Activated CD4-positive, alpha-beta memory T cell treated with anti-CD3 and anti-CD28 coated beads, Interleukin-2, amount 10 ng/mL, durations not matched to agents 7 days and 5 days (primary cell): Measurements from ENCODE around the gene IL15. TPM values are rescaled to one million over a fixed set of nuclear protein-coding genes. Genes with fewer than 3 reads are reported as not detected.
"Not testable (repeated sequence)": the region's sequence is repeated elsewhere in the genome, so short reads cannot be mapped to it uniquely, and the experiment has no call there.

Experiments
- CTCF ChIA-PET: fragments of 350-600 bp; sonication (Branson Sonifier 250); formaldehyde crosslinking; loops from one replicate; lab custom pipeline; 2021; ENCODE audit warnings: antibody characterized with exemption, inconsistent platforms; lab: Charles Lee
- POLR2A ChIA-PET: fragments of 350-600 bp; sonication (Branson Sonifier 250); formaldehyde crosslinking; loops from one replicate; lab custom pipeline; 2021; ENCODE audit warnings: antibody characterized with exemption; lab: Charles Lee
- DNase-seq: peaks from one replicate; pipeline ENCODE4 v3.0.0-alpha.2; 2020
- H3K27ac Mint-ChIP-seq: one replicate; pipeline ENCODE4 v1.8.0; 2021; ENCODE audit warnings: mild to moderate bottlenecking, mixed read lengths
- H3K27me3 Mint-ChIP-seq: one replicate; pipeline ENCODE4 v1.8.0; 2021; ENCODE audit warnings: mixed read lengths
- H3K36me3 Mint-ChIP-seq: one replicate; pipeline ENCODE4 v1.8.0; 2021; ENCODE audit warnings: low read depth, mixed read lengths
- H3K4me1 Mint-ChIP-seq: one replicate; pipeline ENCODE4 v1.8.0; 2021; ENCODE audit warnings: mixed read lengths
- H3K4me3 Mint-ChIP-seq: one replicate; pipeline ENCODE4 v1.8.0; 2021; ENCODE audit warnings: mild to moderate bottlenecking, mixed read lengths
- H3K9me3 Mint-ChIP-seq: one replicate; pipeline ENCODE4 v1.8.0; 2021; ENCODE audit warnings: mixed read lengths
- total RNA-seq, 2 experiments: library from RNA; stranded (reverse); gene quantifications; one replicate each; pipeline ENCODE4 v1.2.3, GENCODE V29; 2021

Gene IL15
- total RNA-seq, 2 experiments from 2014 or later = 3.9 to 4.0 TPM

DNA sequence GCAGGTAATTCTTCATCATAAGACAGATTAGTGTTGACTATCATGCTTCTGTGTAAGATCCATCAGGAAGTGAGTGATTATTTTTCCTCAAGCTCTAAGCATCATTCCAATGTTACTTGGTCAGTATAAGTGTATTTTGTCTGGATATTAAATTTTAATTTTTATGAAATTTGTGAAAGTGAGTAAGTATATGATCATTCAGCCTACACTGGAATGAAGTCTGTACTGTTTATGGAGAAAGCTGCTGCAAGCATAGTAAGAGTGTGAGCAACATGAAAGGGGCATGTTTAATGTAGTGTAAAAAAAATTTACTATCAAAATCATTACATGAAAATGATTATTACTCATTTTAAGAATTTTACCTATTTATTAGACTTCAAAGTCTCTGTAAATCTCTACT, 84.8 kb downstream of the IL15 start:
- CTCF ChIA-PET = no interaction called here
- Mint-ChIP-seq H3K27ac (no peak overlapping the region), H3K27me3 (no peaks in the 10 kb centered on the region), H3K4me3 (no peak overlapping the region), H3K4me1 (no peaks in the 10 kb centered on the region), H3K9me3 (peaks cover 2% of the 10 kb centered on the region), H3K36me3 (no peaks in the 10 kb centered on the region)
- POLR2A ChIA-PET = no interaction called here
- no peak for DNase-seq

DNA sequence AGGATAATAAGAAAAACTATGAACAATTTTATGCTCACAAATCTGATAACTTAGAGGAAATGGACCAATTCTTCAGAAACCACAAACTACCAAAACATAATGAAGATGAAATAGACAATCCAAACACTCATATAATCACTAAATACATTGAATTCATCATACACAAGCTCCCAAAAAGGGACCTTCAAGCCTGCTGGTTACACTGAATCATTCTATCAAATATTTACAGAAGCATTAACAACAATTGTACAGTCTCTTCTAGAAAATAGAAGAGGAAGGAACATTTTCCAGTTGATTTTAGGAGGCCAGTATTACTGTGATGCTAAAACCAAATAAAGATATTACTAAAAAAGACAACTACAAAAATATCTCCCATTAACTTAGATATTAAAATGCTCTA, 88.3 kb downstream of the IL15 start:
- no peak for DNase-seq
- Mint-ChIP-seq H3K9me3 (no peaks in the 10 kb centered on the region), H3K4me1 (no peaks in the 10 kb centered on the region), H3K4me3 (no peak overlapping the region), H3K27me3 (no peaks in the 10 kb centered on the region), H3K27ac (no peak overlapping the region), H3K36me3 (no peaks in the 10 kb centered on the region)
- ChIA-PET CTCF (no interaction called here), POLR2A (no interaction called here)

DNA sequence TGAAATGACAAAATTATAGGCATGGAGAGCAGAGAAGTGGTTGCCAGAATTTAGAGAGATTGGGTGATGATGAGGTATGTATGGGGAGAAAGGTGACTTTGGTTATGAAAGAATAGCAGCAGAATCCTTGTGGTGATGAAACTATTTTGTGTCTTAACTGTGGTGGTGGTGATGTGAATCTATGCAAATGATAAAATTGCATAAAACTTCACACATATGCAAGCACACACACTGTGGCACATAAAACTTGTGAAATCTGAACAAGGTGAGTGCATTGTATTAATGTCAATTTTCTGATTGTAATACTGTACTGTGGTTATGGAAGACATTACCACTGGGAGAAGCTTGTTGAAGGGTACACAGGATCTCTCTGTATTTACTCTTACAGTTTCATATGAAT, 91.0 kb downstream of the IL15 start:
- no peak overlapping the region for H3K4me3 Mint-ChIP-seq
- H3K4me1 Mint-ChIP-seq = no peaks in the 10 kb centered on the region
- DNase-seq = no peak
- H3K36me3 Mint-ChIP-seq = no peaks in the 10 kb centered on the region
- H3K27me3 Mint-ChIP-seq = no peaks in the 10 kb centered on the region
- ChIA-PET CTCF (no interaction called here), POLR2A (no interaction called here)
- H3K9me3 Mint-ChIP-seq = no peaks in the 10 kb centered on the region
- no peak overlapping the region for H3K27ac Mint-ChIP-seq

DNA sequence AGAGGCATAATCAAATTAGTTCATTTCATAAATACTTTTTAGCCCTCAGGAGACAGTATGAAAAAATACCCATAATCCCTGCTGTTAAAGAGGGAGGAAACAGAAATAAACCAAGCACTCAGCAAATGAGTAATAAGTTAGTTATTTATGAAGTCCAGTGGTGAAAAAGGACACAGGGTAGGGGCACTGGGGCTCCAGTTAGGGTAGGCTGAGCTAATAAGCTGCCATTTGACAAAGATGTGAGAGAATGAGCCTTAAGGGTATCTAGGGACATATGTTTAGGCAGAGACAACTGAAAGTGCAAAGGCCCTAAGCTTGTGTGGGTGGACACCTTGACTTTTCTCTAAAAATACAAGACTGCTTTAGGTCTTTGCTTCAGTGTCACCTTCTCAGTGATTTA, 94.4 kb downstream of the IL15 start:
- no peaks in the 10 kb centered on the region for H3K36me3 Mint-ChIP-seq
- H3K4me3 Mint-ChIP-seq = no peak overlapping the region
- H3K9me3 Mint-ChIP-seq = peaks cover 2% of the 10 kb centered on the region
- H3K4me1 Mint-ChIP-seq = no peaks in the 10 kb centered on the region
- no peaks in the 10 kb centered on the region for H3K27me3 Mint-ChIP-seq
- no peak for DNase-seq
- POLR2A ChIA-PET = no interaction called here
- CTCF ChIA-PET = no interaction called here
- no peak overlapping the region for H3K27ac Mint-ChIP-seq

DNA sequence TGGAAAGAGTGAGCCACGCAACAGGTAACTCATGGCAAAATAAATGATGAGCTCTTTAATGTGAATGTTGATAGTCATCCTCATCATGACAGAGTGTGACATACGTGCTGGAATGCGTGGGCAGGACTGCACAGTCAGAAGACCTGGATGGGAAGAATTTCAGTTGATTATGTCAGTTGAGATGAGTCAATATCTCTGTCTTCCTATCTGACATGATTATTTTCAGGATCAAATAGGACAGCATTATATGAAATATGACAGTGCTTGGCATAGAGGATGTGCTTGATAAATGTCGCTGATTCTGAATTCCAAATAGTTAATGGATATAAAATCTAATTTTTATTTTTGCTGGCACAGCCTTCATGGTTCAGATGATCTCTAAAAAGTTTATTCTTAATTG, 95.1 kb downstream of the IL15 start:
- ChIA-PET POLR2A (no interaction called here), CTCF (no interaction called here)
- peaks cover 2% of the 10 kb centered on the region for H3K9me3 Mint-ChIP-seq
- H3K36me3 Mint-ChIP-seq = no peaks in the 10 kb centered on the region
- no peak overlapping the region for H3K4me3 Mint-ChIP-seq
- H3K27ac Mint-ChIP-seq = no peak overlapping the region
- H3K4me1 Mint-ChIP-seq = no peaks in the 10 kb centered on the region
- H3K27me3 Mint-ChIP-seq = no peaks in the 10 kb centered on the region
- DNase-seq = no peak

DNA sequence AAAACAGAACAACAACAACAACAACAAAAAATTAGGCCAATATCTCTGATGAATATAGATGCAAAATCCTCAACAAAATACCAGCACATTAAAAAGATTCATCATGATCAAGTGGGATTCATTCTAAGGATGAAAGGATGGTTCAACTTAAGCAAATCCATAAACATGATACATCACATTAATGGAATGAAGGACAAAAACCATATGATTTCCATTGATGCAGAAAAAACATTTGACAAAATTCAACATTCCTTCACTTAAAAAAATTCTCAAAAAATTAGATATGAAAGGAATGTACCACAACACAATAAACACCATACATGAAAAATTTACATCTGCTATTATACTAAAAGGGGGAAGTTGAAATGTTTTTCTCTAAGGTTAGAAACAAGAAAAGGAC, 103.3 kb downstream of the IL15 start:
- DNase-seq = no peak
- H3K36me3 Mint-ChIP-seq = no peaks in the 10 kb centered on the region
- CTCF ChIA-PET = no interaction called here
- H3K9me3 Mint-ChIP-seq = peaks cover 11% of the 10 kb centered on the region
- H3K27me3 Mint-ChIP-seq = peaks cover 2% of the 10 kb centered on the region
- H3K27ac Mint-ChIP-seq = no peak overlapping the region
- POLR2A ChIA-PET = no interaction called here
- no peak overlapping the region for H3K4me3 Mint-ChIP-seq
- no peaks in the 10 kb centered on the region for H3K4me1 Mint-ChIP-seq

DNA sequence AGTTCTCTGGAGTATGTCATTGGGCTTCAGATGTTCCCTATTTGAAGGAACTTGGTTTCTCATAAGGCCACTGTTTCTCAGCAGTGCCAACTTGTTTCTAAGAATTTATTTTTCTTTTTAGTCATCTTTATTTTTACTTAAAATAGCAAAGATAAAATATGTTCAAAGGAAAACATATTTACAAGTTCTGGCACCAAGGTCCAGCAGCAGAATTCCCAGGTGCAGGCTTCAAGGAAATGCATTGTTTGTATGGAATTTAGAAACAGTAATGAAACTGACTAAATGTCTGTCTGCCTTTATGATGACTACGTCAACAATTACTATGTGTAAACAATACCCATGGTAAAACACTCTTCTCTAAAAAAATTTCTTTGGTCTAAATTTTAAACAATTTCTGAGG, 109.6 kb downstream of the IL15 start:
- CTCF ChIA-PET = no interaction called here
- H3K27ac Mint-ChIP-seq = no peak overlapping the region
- POLR2A ChIA-PET = no interaction called here

DNA sequence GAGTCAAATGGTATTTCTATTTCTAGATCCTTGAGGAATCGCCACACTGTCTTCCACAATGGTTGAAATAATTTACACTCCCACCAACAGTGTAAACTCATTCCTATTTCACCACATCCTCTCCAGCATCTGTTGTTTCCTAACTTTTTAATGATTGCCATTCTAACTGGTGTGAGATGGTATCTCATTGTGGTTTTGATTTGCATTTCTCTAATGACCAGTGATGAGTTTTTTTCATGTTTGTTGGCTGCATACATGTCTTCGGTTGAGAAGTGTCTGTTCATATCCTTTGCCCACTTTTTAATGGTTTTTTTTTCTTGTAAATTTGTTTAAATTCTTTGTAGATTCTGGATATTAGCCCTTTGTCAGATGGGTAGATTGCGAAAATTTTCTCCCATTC, 115.4 kb downstream of the IL15 start:
- DNase-seq, H3K4me1 Mint-ChIP-seq, POLR2A ChIA-PET, H3K36me3 Mint-ChIP-seq, CTCF ChIA-PET, H3K9me3 Mint-ChIP-seq, H3K27ac Mint-ChIP-seq, H3K27me3 Mint-ChIP-seq, H3K4me3 Mint-ChIP-seq: not testable (repeated sequence)

More for the DNA sequence above, 109.6 kb downstream of the IL15 start:
- no peaks in the 10 kb centered on the region for H3K36me3 Mint-ChIP-seq
- peaks cover 4% of the 10 kb centered on the region for H3K27me3 Mint-ChIP-seq
- H3K9me3 Mint-ChIP-seq = peaks cover 8% of the 10 kb centered on the region
- no peak for DNase-seq
- H3K4me3 Mint-ChIP-seq = no peak overlapping the region
- H3K4me1 Mint-ChIP-seq = no peaks in the 10 kb centered on the region

DNA sequence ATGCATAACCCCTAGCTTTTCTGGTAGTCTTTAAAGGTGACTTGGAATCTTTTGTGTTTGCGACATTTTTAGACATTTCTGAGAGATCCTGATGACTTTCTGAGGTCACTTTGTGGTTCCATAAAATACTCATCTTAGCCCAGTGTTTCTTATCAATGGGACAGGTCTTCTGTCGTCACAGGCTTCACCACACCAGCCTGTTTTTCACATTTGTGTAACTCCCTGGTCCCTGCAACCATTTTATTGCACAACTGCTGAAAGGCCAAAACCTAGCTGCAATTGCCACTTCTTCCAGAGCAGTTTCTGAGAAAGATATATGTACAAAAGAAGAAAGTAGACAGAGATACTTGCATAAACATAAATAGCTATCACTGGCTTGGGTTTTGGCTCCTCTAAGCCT, 120.9 kb downstream of the IL15 start:
- ChIA-PET CTCF (no interaction called here), POLR2A (no interaction called here)
- DNase-seq = no peak
- no peaks in the 10 kb centered on the region for H3K36me3 Mint-ChIP-seq
- H3K4me3 Mint-ChIP-seq = no peak overlapping the region
- peaks cover 3% of the 10 kb centered on the region for H3K4me1 Mint-ChIP-seq
- no peaks in the 10 kb centered on the region for H3K27me3 Mint-ChIP-seq
- H3K27ac Mint-ChIP-seq = no peak overlapping the region
- H3K9me3 Mint-ChIP-seq = no peaks in the 10 kb centered on the region

DNA sequence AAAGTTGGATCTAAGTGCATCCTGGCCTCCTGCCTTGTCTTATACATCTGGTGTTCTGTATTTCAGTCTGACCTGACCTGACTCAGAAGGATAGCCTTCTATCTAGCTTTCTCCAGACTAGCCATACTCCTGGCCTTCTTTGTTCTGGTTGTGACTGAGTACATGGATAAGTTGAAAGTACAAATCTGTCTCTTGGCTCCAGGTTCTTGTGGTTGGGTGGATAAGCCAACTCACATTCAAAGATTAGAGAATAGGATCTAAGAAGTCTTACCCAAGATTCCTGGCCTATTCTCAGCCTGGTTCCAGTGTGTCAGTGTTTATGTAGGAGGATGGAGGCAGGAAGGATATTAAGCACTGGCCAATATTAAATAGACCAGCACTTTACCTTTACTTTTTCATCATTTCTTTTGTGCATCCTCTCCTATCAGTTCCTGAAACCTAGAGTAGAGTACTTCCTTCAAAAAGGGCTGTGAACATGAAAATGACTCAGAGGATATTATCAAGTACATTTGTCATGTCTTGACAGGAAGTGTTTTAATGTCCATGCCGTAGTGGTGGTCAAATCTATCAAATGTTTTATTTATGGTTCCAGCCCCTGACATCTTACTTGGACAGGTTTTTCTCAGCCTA, 123.5 kb downstream of the IL15 start:
- Mint-ChIP-seq H3K4me3 (no peak overlapping the region), H3K36me3 (no peaks in the 10 kb centered on the region), H3K4me1 (peaks cover 3% of the 10 kb centered on the region), H3K27ac (no peak overlapping the region), H3K27me3 (no peaks in the 10 kb centered on the region), H3K9me3 (no peaks in the 10 kb centered on the region)
- POLR2A ChIA-PET = no interaction called here
- no peak for DNase-seq
- CTCF ChIA-PET = no interaction called here

DNA sequence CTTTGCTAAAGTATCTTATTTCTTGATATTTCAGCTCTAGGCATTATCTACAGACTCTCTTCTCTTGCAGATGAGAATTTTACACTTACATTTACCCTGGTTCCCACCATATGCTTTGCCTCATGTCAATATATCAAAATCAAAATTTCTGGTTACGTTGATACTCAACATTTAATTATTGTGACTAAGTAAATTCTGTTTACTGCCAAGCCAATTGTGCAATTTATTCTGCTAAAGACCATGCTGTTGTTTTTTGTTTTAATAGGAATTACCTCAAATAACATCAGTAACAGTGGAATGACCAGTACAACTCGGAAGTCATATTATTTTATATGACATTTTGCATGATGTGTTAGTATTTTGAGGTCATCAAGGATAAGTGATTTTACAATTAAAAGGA, 125.5 kb downstream of the IL15 start:
- H3K4me3 Mint-ChIP-seq = no peak overlapping the region
- no peak for DNase-seq
- peaks cover 3% of the 10 kb centered on the region for H3K9me3 Mint-ChIP-seq
- no peak overlapping the region for H3K27ac Mint-ChIP-seq
- CTCF ChIA-PET = no interaction called here
- H3K4me1 Mint-ChIP-seq = peaks cover 3% of the 10 kb centered on the region
- POLR2A ChIA-PET = no interaction called here
- no peaks in the 10 kb centered on the region for H3K36me3 Mint-ChIP-seq
- H3K27me3 Mint-ChIP-seq = no peaks in the 10 kb centered on the region

DNA sequence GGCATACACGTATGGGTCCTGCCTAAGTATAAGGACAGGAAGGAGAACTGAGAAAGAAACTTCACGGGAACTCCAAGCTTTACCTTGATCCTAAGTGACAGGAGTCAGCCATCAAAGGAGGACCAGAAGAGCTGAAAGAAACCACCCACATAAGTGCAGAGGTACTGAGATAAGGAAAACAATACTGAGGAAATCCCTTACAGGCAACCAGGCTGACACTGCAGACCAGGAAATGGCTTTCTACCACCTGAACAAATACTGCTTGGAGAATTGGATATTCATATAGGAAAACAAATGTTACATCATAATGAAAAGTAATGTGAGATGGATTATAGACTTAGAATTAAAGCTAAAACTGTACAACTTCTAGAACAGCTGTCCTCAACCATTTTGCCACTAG, 127.0 kb downstream of the IL15 start:
- DNase-seq = no peak
- Mint-ChIP-seq H3K4me1 (no peaks in the 10 kb centered on the region), H3K27me3 (no peaks in the 10 kb centered on the region), H3K4me3 (no peak overlapping the region), H3K9me3 (peaks cover 3% of the 10 kb centered on the region), H3K36me3 (no peaks in the 10 kb centered on the region), H3K27ac (no peak overlapping the region)
- CTCF ChIA-PET = interaction anchor here (1.1 kb wide), 1 partner anchor 51 kb away, joined by 3 read pairs; no protein-coding TSS in a partner anchor
- POLR2A ChIA-PET = no interaction called here

DNA sequence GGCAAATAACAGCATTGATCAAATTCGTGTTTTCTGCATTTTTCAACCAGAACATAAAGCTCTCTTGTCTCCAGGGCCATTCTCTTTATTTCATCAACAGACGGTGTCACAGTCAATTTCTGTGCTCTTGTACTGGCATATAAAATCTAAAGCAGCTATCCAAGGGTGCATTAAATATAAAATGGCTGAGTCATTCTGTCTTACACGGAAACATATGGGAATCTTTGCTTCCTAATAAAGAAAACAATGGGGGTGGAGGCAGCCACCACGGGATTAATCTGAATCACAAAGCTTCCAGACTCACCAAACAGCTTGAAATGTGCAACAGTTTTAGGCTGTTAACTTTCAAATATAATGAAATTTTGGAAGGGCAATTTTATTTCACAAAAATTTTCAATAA, 132.6 kb downstream of the IL15 start:
- Mint-ChIP-seq H3K36me3 (no peaks in the 10 kb centered on the region), H3K27me3 (no peaks in the 10 kb centered on the region), H3K27ac (no peak overlapping the region), H3K4me1 (peaks cover 15% of the 10 kb centered on the region), H3K9me3 (peaks cover 3% of the 10 kb centered on the region), H3K4me3 (no peak overlapping the region)
- POLR2A ChIA-PET = no interaction called here
- CTCF ChIA-PET = no interaction called here
- DNase-seq = no peak
